ENCODE data around the gene MEX3D.

The MEX3D gene

GRCh38 chr19:1514986-1515721 is 53.0 kb downstream of the MEX3D start:
- Histone ChIP-seq H3K36me3 (ENCODE audit: control insufficient read depth in 2 of 2, insufficient read depth in 1 of 2, low read length in 2 of 2) (no peaks in the 10 kb centered on the region), H3K4me3 (ENCODE audit: low read depth, low read length) (no peak overlapping the region), H3K9me3 (ENCODE audit: control insufficient read depth, insufficient read depth, low read depth, low read length) (no peaks in the 10 kb centered on the region), H3K4me1 (ENCODE audit: control insufficient read depth, insufficient read depth, low read length) (no peaks in the 10 kb centered on the region), H3K27ac (ENCODE audit: extremely low read depth, low read depth, low read length) (no peak overlapping the region)
- TF ChIP-seq ZNF513 (tag by site-specific recombination; IDR thresholded peaks at IDR 0.05), result no peak
- TF ChIP-seq INSM2 (tag by site-specific recombination; IDR thresholded peaks at IDR 0.05), result no peak
- TF ChIP-seq SALL2 (tag by site-specific recombination; IDR thresholded peaks at IDR 0.05; ENCODE audit: borderline replicate concordance), result no peak
- TF ChIP-seq ZBTB10 (tag by site-specific recombination; IDR thresholded peaks at IDR 0.05), result 0 out of 2 replicates have a peak, but pooled peaks have one; percentile 22
- TF ChIP-seq HIC1 (tag by site-specific recombination; IDR thresholded peaks at IDR 0.05), result peak; percentile 66; the same call in 1 of the 2 replicates
- no peak for TF ChIP-seq ZNF416 (tag by site-specific recombination; IDR thresholded peaks at IDR 0.05)
- 0 out of 2 replicates have a peak, but pooled peaks have one; percentile 5 for TF ChIP-seq EGR2 (tag by site-specific recombination; IDR thresholded peaks at IDR 0.05; ENCODE audit: low read depth)
- no peak for TF ChIP-seq ZNF530 (tag by site-specific recombination; IDR thresholded peaks at IDR 0.05; ENCODE audit: low read depth)
- TF ChIP-seq ZNF121 (tag by site-specific recombination; IDR thresholded peaks at IDR 0.05), result no peak
- TF ChIP-seq ZFHX2 (tag by site-specific recombination; conservative IDR thresholded peaks at IDR 0.05), result 0 out of 2 replicates have a peak, but pooled peaks have one; percentile 13
- no peak for TF ChIP-seq ZSCAN23 (tag by site-specific recombination; IDR thresholded peaks at IDR 0.05)
- TF ChIP-seq ZFP41 (tag by site-specific recombination; IDR thresholded peaks at IDR 0.05; ENCODE audit: borderline replicate concordance), result no peak
- no peak for TF ChIP-seq ZNF174 (tag by site-specific recombination; IDR thresholded peaks at IDR 0.05)
- peak; percentile 99 for TF ChIP-seq ZNF792 (tag by site-specific recombination; IDR thresholded peaks at IDR 0.05)
- CTCF ChIA-PET, result interaction anchor here (0.7 kb wide), 1 partner anchor 29 kb away, joined by 6 read pairs; no protein-coding TSS in a partner anchor
- POLR2A ChIA-PET, result interaction anchor here (0.7 kb wide), 1 partner anchor 239 kb away, joined by 3 read pairs; no protein-coding TSS in a partner anchor

GRCh38 chr19:1514295-1514661 is 53.8 kb downstream of the MEX3D start:
- H3K36me3 ChIP-seq (ENCODE audit: control insufficient read depth in 2 of 2, insufficient read depth in 1 of 2, low read length in 2 of 2), result no peaks in the 10 kb centered on the region
- ChIA-PET POLR2A (no interaction called here), CTCF (interaction anchor here (0.5 to 0.7 kb wide), 2 partner anchors 16 to 30 kb away, joined by 4 to 6 read pairs; no protein-coding TSS in a partner anchor)
- H3K9me3 ChIP-seq (ENCODE audit: control insufficient read depth, insufficient read depth, low read depth, low read length), result no peaks in the 10 kb centered on the region
- TF ChIP-seq ZNF350 (tag by site-specific recombination; IDR thresholded peaks at IDR 0.05), result no peak
- H3K4me3 ChIP-seq (ENCODE audit: low read depth, low read length), result no peak overlapping the region
- no peaks in the 10 kb centered on the region for H3K4me1 ChIP-seq (ENCODE audit: control insufficient read depth, insufficient read depth, low read length)
- no peak overlapping the region for H3K27ac ChIP-seq (ENCODE audit: extremely low read depth, low read depth, low read length)
